ENCODE data around the gene RALB.

RALB gene

DNA sequence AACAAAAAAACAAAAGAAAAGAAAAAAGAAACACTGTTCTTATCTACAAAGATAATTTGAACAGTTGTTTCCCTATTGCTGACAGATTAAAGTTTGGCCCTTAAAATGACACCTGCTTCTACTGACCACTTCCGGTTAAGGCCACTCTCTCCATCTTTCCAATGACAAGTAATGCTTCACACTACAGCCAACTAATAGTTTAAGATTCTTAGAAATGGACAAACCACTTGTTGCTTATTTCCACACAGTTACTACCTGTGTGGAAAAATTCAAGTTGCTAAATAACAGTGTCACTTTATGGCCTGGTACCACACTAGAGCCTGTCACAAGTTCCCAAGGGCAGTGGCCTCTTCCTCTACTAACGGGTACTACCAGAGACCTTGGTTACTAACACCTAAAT, 31.9 kb upstream of the RALB start:
- Histone ChIP-seq H3K9me3 (ENCODE audit: control insufficient read depth, insufficient read depth, low read length) (peaks cover 3% of the 10 kb centered on the region; the same call in 1 of the 2 replicates), H3K79me2 (ENCODE audit: control insufficient read depth, low read length) (peaks cover 28% of the 10 kb centered on the region), H3K9me2 (replicated peaks; ENCODE audit: control insufficient read depth, low read length) (no peaks in the 10 kb centered on the region), H3K4me1 (ENCODE audit: control insufficient read depth, low read length) (peaks cover 32% of the 10 kb centered on the region), H3K36me3 (ENCODE audit: control insufficient read depth, low read length) (peaks cover 12% of the 10 kb centered on the region), H3K27ac (ENCODE audit: low read depth, low read length) (no peak overlapping the region), H3K27me3 (ENCODE audit: control insufficient read depth, low read length) (no peaks in the 10 kb centered on the region), H4K20me1 (ENCODE audit: control insufficient read depth, insufficient read depth, low read depth, low read length) (no peaks in the 10 kb centered on the region), H3F3A (ENCODE audit: control insufficient read depth, insufficient read depth) (no peaks in the 10 kb centered on the region), H3K4me3 (ENCODE audit: low read length) (peak overlapping the region; percentile 74; the same call in 1 of the 2 replicates), H3K4me2 (ENCODE audit: low read length) (peak overlapping the region; percentile 94)
- TF ChIP-seq EZH2phosphoT487 (IDR thresholded peaks at IDR 0.05; ENCODE audit: borderline replicate concordance, low read length), result no peak
- TF ChIP-seq, protein P1, sequence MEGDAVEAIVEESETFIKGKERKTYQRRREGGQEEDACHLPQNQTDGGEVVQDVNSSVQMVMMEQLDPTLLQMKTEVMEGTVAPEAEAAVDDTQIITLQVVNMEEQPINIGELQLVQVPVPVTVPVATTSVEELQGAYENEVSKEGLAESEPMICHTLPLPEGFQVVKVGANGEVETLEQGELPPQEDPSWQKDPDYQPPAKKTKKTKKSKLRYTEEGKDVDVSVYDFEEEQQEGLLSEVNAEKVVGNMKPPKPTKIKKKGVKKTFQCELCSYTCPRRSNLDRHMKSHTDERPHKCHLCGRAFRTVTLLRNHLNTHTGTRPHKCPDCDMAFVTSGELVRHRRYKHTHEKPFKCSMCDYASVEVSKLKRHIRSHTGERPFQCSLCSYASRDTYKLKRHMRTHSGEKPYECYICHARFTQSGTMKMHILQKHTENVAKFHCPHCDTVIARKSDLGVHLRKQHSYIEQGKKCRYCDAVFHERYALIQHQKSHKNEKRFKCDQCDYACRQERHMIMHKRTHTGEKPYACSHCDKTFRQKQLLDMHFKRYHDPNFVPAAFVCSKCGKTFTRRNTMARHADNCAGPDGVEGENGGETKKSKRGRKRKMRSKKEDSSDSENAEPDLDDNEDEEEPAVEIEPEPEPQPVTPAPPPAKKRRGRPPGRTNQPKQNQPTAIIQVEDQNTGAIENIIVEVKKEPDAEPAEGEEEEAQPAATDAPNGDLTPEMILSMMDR (IDR thresholded peaks at IDR 0.05; ENCODE audit: low read depth, low read length, poor library complexity, severe bottlenecking), result no peak

DNA sequence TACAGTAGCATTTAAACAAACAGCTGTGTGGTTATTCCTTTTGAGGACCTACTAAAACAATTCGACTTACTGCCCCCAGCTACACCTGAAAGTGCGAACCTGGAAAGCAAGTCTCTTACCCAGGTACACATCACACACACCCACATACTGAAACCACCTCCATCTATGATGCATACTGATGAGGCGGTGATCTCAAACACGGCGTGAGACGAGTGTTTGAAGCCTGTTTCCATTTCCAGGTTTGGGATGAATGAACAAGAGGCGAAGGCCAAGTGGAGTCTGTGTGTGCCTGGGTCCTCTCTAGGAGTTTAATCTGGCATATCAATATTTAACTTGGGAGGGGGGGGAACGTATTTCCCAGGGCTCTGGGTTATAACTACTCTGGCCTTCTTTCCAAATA, 31.0 kb upstream of the RALB start:
- H3K79me2 ChIP-seq (ENCODE audit: control insufficient read depth, low read length), result peaks cover 28% of the 10 kb centered on the region
- H3K9me3 ChIP-seq (ENCODE audit: control insufficient read depth, insufficient read depth, low read length), result peaks cover 3% of the 10 kb centered on the region; the same call in 1 of the 2 replicates
- H4K20me1 ChIP-seq (ENCODE audit: control insufficient read depth, insufficient read depth, low read depth, low read length), result no peaks in the 10 kb centered on the region
- no peaks in the 10 kb centered on the region for H3F3A ChIP-seq (ENCODE audit: control insufficient read depth, insufficient read depth)
- H3K27ac ChIP-seq (ENCODE audit: low read depth, low read length), result no peak overlapping the region
- no peaks in the 10 kb centered on the region for H3K9me2 ChIP-seq (replicated peaks; ENCODE audit: control insufficient read depth, low read length)
- no peak for TF ChIP-seq EZH2phosphoT487 (IDR thresholded peaks at IDR 0.05; ENCODE audit: borderline replicate concordance, low read length)
- TF ChIP-seq, protein P1 (IDR thresholded peaks at IDR 0.05; ENCODE audit: low read depth, low read length, poor library complexity, severe bottlenecking), result no peak
- peak overlapping the region; percentile 74 for H3K4me3 ChIP-seq (ENCODE audit: low read length)
- H3K4me1 ChIP-seq (ENCODE audit: control insufficient read depth, low read length), result peaks cover 32% of the 10 kb centered on the region
- H3K27me3 ChIP-seq (ENCODE audit: control insufficient read depth, low read length), result no peaks in the 10 kb centered on the region
- peaks cover 12% of the 10 kb centered on the region for H3K36me3 ChIP-seq (ENCODE audit: control insufficient read depth, low read length)
- peak overlapping the region; percentile 94 for H3K4me2 ChIP-seq (ENCODE audit: low read length)

DNA sequence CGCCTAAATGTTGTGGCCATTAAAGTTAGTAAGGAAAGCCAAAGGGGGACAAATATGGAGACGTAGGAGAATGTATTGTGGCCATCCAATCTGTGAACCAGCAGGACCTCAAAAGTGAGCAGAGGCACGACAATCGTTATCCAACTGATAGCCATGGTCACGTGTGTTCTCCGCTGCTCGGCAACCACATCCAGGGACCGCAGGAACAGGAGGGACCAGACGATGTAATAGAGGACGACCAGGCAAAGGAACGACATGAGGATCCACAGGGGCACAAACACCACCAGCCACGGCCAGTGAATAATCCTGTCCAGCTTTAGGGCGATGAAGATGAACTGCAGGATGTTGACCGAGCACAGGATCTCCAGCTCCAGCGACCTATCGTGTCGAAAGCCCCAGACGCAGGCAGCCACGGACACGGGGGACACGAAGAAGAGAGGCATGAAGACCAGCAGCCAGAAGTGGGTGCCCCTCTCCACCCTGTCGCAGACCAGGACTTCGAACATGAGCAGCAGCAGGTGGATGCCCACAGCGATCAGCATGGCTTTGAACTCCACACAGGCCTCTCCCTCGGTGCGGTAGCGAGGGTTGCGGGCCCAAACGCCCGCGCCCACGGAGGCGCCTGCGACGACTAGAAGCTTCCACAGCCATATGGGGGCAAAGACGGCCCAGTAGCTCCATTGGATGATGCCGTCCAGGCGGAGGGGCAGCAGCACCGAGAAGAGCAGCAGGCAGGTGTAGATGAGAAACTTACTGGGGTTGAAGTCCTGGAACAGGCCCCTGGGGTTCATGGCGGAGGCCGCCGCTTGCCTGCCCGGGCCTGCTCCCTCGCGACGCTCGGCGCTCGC, 30.2 kb upstream of the RALB start:
- Histone ChIP-seq H3K36me3 (ENCODE audit: control insufficient read depth, low read length) (peaks cover 12% of the 10 kb centered on the region), H3K79me2 (ENCODE audit: control insufficient read depth, low read length) (peaks cover 28% of the 10 kb centered on the region), H3K4me3 (ENCODE audit: low read length) (peak overlapping the region; percentile 74), H4K20me1 (ENCODE audit: control insufficient read depth, insufficient read depth, low read depth, low read length) (no peaks in the 10 kb centered on the region), H3F3A (ENCODE audit: control insufficient read depth, insufficient read depth) (no peaks in the 10 kb centered on the region), H3K4me2 (ENCODE audit: low read length) (peak overlapping the region; percentile 94), H3K27me3 (ENCODE audit: control insufficient read depth, low read length) (no peaks in the 10 kb centered on the region), H3K9me3 (ENCODE audit: control insufficient read depth, insufficient read depth, low read length) (peaks cover 3% of the 10 kb centered on the region; the same call in 1 of the 2 replicates), H3K9me2 (replicated peaks; ENCODE audit: control insufficient read depth, low read length) (no peaks in the 10 kb centered on the region), H3K27ac (ENCODE audit: low read depth, low read length) (no peak overlapping the region), H3K4me1 (ENCODE audit: control insufficient read depth, low read length) (peaks cover 36% of the 10 kb centered on the region)
- no peak for TF ChIP-seq EZH2phosphoT487 (IDR thresholded peaks at IDR 0.05; ENCODE audit: borderline replicate concordance, low read length)
- TF ChIP-seq, protein P1 (IDR thresholded peaks at IDR 0.05; ENCODE audit: low read depth, low read length, poor library complexity, severe bottlenecking), result no peak
